Measurements from ENCODE around the gene PRR22. TPM values are rescaled to one million over a fixed set of nuclear protein-coding genes. Genes with fewer than 3 reads are reported as not detected.

Gene PRR22
- total RNA-seq, 2 donors from 2014 or later: 1.6 to 6.8 TPM

DNA sequence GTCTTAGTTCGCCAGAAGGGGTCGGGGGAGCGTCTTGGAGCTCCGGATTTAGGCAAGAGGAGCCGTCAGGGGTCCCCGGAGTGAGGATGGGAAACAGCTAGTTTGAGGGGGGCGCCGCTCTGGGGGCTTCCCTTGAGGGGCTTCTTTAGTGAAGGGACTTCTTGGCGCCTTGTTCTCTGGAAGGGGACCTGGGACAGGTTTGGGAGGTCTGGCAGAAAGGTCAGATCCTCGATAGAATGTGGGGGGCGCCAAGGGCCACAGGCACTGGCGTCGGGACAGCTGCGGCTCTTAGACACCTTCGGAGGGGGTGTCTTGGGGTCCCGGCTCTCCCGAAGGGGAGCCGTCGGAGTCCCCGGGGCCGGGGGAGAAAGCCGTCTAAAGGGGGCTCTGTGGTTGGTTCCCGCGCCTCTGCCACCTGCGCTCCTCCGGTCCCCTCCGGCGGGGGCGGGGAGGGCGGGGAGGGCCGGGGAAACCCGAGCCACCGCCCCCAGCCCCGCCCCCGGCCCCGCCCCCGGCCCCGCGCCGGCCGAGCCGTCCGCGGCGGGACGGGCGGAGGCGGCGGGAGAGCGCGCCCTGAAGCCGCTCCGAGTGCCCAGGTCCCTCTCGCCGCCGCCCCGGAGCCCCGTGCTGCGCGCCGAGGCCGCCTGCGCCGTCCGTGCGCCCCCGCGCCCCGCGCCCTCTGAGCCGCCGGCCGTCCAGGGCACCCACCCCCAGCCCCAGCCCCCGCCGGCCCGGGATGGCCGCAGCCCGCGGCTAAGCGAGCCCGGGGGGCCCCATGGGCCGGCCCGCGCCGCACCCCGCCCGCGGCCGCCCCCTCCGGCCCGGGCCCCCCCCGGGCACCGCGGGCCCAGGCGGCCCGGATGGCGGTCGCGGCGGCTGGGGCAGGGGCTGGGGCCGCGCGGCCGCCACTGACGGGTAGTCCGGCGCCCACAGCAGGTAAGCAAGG, 20.2 kb upstream of the PRR22 start, which contains the start of gene NRTN:
TSS of gene NRTN (plus strand) at position 552 of the 946 bp plus-strand sequence. CDS start 19,099 bp downstream, outside the sequence.
- DNase-seq (ENCODE audit: low spot score): no peak
- 1% methylated on average over 53 of the region's 107 CpGs for WGBS
- TF ChIP-seq, protein P1, sequence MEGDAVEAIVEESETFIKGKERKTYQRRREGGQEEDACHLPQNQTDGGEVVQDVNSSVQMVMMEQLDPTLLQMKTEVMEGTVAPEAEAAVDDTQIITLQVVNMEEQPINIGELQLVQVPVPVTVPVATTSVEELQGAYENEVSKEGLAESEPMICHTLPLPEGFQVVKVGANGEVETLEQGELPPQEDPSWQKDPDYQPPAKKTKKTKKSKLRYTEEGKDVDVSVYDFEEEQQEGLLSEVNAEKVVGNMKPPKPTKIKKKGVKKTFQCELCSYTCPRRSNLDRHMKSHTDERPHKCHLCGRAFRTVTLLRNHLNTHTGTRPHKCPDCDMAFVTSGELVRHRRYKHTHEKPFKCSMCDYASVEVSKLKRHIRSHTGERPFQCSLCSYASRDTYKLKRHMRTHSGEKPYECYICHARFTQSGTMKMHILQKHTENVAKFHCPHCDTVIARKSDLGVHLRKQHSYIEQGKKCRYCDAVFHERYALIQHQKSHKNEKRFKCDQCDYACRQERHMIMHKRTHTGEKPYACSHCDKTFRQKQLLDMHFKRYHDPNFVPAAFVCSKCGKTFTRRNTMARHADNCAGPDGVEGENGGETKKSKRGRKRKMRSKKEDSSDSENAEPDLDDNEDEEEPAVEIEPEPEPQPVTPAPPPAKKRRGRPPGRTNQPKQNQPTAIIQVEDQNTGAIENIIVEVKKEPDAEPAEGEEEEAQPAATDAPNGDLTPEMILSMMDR (IDR thresholded peaks at IDR 0.05): no peak
- TF ChIP-seq POLR2AphosphoS5 (IDR thresholded peaks at IDR 0.05) (no peak), POLR2A (IDR thresholded peaks at IDR 0.05) (no peak)
- H3K27ac ChIP-seq: peak within 1 kb of the TSS; percentile 61 to 64
- no peaks in the 10 kb centered on the region for H3K36me3 ChIP-seq
- H3K27me3 ChIP-seq (replicated peaks; ENCODE audit: insufficient read depth): no peaks in the 10 kb centered on the region
- peak within 1 kb of the TSS; percentile 21 to 27 for H3K4me3 ChIP-seq
- intact Hi-C loops (cut with DNase I): loop anchor here (1.0 to 2.0 kb wide), 2 partner anchors 24 to 88 kb away; no protein-coding TSS in a partner anchor
- H3K4me1 ChIP-seq (replicated peaks): no peaks in the 10 kb centered on the region
- no peaks in the 10 kb centered on the region for H3K9me3 ChIP-seq

DNA sequence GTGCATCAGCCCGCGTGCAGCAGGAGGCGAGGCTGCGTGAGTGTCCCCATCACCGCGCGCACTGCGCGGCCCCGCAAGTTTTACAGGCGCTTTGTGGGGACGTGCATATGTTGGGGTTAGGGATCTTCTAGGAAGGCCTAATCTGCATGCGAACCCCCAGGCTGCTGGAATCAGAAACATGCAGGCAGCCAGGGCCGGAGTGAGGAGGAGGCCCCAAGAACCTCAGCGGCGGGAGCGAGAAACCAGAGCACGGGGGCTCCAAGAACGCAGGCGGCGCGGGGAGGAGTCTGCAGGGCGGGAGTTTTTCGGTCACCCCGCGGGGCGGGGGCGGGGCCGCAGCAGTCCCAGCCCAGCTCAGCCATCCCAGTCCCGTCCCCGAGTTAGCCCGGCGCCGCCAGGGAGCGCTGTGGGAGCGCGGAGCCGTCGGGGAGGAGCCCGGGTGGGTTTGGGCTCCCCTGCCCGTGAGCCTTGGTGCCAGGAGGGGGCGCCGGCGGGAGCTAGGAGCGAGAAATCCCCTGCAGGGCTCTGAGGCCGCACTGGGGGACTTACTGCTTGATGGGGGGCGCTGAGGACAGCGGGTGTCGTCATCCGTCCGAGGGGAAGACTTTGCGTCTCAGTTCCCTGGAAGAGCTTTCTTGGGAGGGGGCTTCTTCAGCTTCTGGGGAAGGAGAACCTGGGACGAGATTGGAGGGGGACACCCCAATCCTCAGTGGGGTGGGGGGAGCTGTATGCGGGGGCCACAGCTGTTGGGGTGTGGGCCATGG, 19.4 kb upstream of the PRR22 start:
- H3K36me3 ChIP-seq: no peaks in the 10 kb centered on the region
- H3K27me3 ChIP-seq (replicated peaks; ENCODE audit: insufficient read depth): no peaks in the 10 kb centered on the region
- peak overlapping the region; percentile 1 to 4 for H3K4me3 ChIP-seq
- H3K27ac ChIP-seq: no peak overlapping the region
- TF ChIP-seq POLR2A (IDR thresholded peaks at IDR 0.05) (no peak), POLR2AphosphoS5 (IDR thresholded peaks at IDR 0.05) (peak; percentile 52)
- TF ChIP-seq, protein P1 (IDR thresholded peaks at IDR 0.05): peak; percentile 55 to 96 (median 90)
- no peaks in the 10 kb centered on the region for H3K4me1 ChIP-seq (replicated peaks)
- DNase-seq (ENCODE audit: low spot score): peak; percentile 79
- no peaks in the 10 kb centered on the region for H3K9me3 ChIP-seq
- WGBS: 2% methylated on average over 44 of the region's 54 CpGs
- intact Hi-C loops (cut with DNase I): loop anchor here (1.0 to 2.0 kb wide), 3 partner anchors 25 to 219 kb away; no protein-coding TSS in a partner anchor

DNA sequence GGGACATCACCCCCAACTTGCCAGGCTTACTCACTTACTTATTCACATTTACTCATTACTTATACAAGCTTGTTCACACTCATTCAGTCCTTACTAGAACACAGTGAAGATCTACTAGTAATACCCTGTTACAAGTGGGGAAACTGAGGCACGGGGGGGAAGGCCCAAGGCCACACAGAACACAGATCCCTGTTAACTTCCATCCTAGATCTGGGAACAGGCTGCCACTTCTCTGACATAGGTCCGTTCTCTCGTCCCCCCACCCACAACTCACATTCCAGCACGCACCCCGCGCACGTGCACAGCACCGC, 18.9 kb upstream of the PRR22 start:
- Histone ChIP-seq H3K27me3 (replicated peaks; ENCODE audit: insufficient read depth) (no peaks in the 10 kb centered on the region), H3K4me3 (peak overlapping the region; percentile 1 to 4), H3K36me3 (no peaks in the 10 kb centered on the region), H3K9me3 (no peaks in the 10 kb centered on the region), H3K27ac (no peak overlapping the region), H3K4me1 (replicated peaks) (no peaks in the 10 kb centered on the region)
- DNase-seq (ENCODE audit: low spot score): no peak
- TF ChIP-seq, protein P1 (IDR thresholded peaks at IDR 0.05): no peak
- intact Hi-C loops (cut with DNase I): loop anchor here (2.0 kb wide), 1 partner anchor 219 kb away; no protein-coding TSS in a partner anchor
- WGBS: 6% methylated on average over 8 of the region's 8 CpGs

DNA sequence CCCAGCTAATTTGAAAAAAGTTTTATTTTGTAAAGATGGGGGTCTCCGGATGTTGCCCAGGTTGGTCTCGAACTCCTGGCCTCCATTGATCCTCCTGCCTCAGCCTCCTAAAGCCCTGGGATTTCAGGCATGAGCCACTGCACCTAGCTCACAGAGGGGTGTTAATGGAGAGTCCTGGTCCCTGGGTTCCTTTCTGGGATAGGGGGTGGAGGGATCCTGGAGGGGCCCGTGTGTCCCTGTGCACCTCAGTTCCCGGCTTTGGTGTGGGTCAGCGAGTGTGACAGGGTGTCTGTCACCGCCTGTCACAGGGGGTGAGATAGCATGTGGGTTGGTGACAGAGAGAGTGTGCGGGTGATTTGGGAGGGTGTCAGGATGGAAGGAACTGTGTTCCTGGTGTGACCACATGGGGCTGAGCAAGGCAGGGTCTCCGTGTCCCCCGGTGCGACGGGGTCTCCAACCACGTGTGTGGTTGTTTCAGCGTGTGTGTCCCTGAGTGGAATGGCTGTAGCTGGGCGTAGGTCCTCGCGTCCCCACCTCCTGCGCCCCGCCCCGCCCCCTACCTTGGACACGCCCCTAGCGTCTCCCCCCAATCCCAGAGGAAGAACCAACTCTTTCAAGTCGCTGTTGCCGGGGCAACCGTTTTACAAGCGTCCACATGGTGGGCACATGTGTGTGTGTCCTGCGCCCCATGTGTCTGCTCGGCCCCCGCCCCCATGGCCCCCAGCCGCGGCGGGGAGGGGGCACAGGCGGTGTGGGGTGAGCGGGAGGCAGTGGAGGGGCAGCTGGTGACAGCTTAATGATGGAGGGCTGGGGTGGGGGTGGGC, 17.5 kb upstream of the PRR22 start:
- WGBS: 7% methylated on average over 32 of the region's 33 CpGs

More for the DNA sequence above, 17.5 kb upstream of the PRR22 start:
- no peak for DNase-seq (ENCODE audit: low spot score)
- Histone ChIP-seq H3K4me1 (replicated peaks) (no peaks in the 10 kb centered on the region), H3K36me3 (no peaks in the 10 kb centered on the region), H3K4me3 (no peak overlapping the region), H3K27me3 (replicated peaks; ENCODE audit: insufficient read depth) (no peaks in the 10 kb centered on the region), H3K27ac (no peak overlapping the region), H3K9me3 (no peaks in the 10 kb centered on the region)
- intact Hi-C loops (cut with DNase I): loop anchor here (2.0 kb wide), 1 partner anchor 221 kb away; no protein-coding TSS in a partner anchor
- TF ChIP-seq, protein P1 (IDR thresholded peaks at IDR 0.05): no peak
